Stimulated activated CD8-positive, alpha-beta memory T cell treated with anti-CD3 and anti-CD28 coated beads, Interleukin-4, amount 100 ng/mL, for 24 hours (primary cell): Measurements from ENCODE around the gene FAM181A.

Experiments
- DNase-seq: peaks from one replicate; pipeline ENCODE4 v3.0.0-alpha.2; 2020; ENCODE audit warnings: low read depth

The FAM181A gene

DNA sequence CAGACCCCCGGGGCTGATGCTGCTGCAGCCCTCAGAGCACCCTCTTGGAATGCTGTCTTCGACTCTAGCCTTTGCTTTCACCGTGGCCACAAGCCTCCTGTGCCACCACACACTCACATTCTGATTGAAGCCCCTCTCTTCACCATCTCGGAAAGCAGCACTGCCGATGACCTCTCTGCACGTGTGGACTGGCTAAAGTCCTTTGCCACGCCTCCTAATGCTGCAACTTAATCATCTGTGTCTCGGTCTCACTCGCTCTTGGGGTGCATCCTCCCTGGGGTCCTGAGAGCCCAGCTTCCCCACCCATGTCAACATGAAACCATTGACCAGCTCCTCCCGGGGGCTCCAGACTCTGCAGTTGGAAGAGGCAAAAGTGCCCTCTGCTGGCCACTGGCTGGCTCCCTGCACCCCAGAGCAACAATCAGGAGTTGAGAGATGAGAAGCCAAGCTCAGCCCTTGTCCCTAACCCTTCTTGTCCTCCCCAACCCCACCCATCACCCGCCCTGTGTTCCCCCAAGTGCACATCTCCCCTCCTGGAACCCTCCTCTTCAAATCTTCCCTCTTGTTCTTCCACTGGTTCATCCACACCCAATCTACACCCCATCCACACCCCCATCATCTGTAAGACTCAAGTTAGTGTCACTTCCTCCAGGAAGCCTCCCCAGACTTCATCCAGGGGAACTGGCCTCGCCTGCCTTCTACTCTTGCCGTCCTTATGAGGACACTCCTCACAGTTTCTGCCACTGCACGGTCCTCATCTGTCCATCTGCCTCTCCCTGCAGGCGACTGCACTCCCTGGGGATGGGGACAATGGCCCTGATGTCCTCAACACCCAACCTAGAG is 23.6 kb upstream of the FAM181A start:
- DNase-seq: no peak

DNA sequence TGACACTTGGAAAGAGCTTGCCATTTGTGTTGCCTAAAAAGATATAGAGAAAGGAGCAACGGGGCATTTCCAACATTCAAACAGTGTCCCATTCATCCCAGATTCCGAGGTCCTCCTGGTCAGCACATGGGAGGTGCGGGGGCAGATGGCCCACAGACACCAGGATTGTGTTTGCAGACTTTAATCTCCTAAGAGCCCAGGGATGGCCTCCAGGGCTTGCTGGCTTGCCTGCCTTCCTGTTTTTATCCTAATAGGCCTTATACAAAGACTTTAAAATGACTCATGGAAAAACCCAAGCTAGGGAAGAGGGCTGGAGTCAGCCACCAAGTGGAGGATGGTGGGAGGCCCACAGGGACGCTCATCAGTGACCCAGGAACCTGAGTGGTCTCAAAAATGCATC is 21.5 kb upstream of the FAM181A start:
- no peak for DNase-seq

- DNase-seq: peak; percentile 27
Measured at GRCh38 chr14:93906341-93907329, 20.5 kb upstream of the FAM181A start.

DNA sequence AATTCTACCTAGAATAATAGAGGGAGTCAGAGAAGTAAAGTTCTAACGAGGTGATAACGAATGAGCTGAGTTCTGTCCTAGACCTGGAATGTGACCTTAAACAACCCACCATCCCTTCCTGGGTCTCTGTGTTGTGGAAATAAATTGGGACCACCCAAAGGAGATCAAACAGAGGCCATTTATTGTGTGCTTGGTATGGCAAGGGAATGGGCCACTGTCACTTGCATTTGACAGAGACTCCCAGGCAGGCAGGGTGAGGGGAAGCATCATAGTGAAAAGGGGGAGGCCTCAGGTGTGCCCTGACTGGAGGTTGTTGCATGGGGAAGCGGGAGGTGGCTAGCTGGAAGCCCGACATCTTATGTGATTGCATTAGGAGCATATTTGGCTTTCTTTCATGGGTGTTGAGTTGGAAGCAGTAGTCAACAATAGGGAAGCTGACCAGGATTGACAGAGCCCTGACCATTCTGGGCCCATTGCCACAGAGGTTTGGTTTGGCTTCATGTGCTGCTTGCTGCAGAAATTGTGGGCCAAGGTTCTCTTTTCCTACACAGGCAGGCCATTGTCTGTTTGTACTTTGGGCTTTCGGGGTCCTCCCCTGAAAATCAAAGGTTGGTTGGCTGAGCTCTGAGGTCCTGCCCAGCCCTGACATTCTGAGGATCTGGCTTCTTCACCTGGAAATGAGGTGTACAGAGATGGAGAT is 17.6 kb upstream of the FAM181A start:
- no peak for DNase-seq

GRCh38 chr14:93911975-93912615 is 15.0 kb upstream of the FAM181A start:
- no peak for DNase-seq

- no peak for DNase-seq
Measured at GRCh38 chr14:93912782-93913181, 14.4 kb upstream of the FAM181A start.

GRCh38 chr14:93914278-93914677 is 12.9 kb upstream of the FAM181A start:
- DNase-seq: no peak

GRCh38 chr14:93915070-93915705 is 12.0 kb upstream of the FAM181A start:
- no peak for DNase-seq

DNA sequence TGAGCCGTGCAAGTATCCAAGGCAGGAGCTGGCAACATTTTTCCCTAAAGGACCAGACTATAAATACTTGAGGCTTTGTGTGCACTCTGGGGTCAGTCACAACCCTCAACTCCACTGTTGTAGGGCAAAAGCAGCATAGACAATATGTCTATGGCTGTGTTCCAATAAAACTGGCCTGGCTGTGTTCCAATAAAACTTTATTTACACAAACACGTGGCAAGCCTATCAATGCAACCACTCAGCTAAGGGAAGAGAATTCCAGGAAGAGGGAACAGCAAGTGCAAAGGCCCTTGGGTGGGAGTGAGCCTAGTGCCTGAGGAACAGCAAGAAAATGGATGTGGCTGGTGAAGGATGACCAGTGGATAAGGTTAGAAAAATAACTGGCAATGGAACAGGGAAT is 11.3 kb upstream of the FAM181A start:
- DNase-seq: no peak

GRCh38 chr14:93916498-93916897 is 10.6 kb upstream of the FAM181A start:
- DNase-seq: no peak

GRCh38 chr14:93917141-93917540 is 10.0 kb upstream of the FAM181A start:
- no peak for DNase-seq

DNA sequence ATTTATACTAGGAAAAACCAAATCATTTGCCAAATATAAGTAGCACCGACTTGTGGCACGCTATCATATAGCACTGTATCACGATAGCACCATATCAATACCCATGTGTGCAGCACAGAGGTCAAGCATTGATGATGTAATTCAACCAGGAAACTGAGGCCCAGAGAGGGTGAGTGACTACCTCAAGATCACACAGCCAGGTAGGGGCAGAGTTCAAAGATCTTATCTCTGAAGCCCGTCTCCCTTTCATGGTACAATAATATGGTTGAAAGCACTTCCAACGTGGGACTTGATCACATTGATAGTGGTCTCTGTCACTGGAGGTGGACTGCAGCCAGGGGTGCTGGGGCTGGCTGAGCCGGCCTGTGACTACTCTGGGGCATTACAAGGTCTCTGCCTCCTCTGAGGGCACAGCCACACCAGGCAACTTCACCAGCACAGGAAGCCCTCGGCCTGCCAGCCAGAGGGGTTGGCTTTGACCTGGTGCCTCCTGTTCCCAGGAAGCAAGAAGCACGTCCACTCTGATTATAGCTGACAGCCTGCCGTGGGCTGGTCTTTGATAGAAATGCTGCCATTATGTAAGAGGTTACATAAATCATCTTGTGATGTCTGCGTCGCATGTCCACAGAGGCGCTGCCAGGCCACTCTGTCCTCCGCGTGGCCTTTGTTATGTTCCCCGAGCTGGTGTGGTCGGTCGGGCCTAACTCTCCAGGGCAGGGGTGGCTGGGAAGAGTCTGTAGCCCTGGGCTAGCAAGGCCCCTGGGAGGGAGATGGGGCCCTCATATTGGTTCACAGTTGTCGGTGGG is 5.9 kb upstream of the FAM181A start:
- no peak for DNase-seq

DNA sequence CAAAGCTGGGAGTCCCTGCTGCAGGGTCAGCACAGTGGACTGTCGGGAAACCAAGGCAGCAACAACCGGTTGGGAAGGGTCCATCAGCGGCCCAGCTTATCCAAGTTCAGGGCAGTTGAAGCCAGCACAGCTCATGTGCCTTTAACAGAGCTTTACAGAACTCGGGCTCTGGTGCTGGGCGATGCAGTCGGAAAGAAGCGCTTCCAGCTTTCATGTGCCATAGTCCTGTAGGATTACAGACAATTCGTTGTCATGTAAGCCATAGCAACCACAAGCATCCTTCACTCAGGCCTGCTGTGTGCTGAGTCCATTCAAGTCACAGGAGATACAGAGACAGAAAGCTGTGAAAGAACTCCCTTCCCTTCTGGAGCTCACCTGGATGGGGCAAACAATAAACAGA is 3.5 kb upstream of the FAM181A start:
- DNase-seq: no peak

DNA sequence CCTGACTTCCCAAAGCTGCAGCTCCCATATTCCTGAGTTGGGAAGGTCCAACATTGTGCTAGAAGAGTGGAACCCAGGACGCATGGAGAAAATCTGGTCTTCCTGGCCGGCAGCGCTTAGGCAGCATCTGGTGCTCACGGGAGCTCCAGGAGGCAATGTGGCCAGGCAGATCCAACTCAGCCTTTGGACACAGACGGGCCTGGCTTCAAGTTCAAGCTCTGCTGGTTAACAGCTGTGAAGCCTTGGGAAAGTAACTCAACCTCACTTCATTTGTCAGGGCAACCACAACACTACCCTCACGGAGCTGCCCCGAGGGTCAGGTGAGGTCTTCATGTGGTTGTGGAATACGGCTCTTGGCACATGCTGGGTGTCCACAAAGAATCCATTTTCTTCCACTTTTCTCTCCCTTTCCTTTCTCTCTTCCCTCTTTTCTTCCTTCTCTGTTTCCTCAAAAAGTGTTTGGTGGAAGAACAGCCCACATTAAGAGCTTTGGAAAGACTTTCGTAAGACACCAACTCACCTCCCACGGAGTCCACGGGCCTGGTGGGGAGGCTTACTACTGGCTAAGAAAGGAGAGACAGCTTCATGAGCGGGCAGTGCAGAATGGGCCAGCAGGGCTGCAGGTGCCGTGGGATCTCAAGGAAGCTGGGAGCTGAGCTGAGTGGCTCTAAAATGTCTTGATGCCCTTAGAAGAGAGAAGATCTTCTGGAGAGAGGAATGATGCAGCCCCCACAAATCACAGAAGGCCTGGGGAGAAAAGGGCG is 2.4 kb upstream of the FAM181A start:
- no peak for DNase-seq

DNA sequence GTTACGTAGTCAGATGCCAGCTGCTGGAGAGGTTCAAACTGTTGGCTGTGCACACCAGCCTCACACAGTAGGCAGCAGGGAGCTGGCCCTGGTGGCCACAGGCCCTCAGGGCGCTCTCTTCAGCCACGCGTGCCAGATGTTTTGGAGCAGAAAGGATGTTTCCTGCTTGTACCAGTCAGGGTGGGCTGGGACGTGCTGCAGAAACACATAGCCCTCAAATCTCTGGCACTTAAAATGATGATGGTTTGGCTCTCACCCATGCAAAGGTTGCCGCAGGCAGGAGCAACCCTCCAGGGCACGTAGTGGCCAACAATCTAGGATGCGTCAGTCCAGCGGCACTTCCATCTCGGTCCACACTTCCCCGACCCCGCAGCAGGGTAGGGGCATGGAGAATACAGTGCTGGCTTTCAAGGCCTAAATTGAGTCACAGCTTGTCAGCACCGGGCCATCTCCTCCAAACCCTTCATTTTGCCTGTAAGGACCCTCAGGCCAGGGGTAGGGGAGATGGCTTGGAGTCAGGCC is 1.7 kb upstream of the FAM181A start:
- no peak for DNase-seq

DNA sequence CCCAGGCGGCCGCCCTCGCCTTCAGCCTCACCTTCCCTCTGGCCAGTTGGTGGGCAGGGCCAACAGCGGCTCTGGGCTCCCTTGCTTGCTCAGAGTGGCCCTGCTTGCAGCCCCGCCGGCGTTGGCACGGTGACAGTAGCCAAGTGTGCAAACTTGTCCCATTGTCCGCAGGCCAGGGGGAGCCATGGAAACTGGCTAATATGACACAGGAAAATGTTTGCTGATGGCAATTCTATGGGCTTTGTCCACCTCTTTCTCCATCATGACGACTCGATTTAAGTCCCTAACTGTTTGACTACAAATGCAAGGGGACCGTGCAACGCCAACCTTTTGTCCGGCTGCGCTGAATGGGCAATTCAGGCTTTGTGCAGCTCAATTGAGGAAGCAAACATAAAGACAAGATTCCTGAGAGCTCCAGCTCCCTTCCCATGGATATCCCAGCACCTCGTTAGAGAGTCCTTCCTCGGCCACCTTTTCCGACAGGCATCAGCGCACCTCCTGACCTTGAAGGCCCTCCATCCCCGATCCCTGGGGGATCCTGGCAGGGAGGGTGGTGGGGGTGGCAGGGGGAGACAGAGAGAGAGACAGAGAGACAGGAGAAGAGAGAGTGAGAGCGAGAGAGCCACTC is 785 bp upstream of the FAM181A start:
- no peak for DNase-seq

GRCh38 chr14:93927800-93928145 is 629 bp downstream of the FAM181A start:
- no peak for DNase-seq

- DNase-seq: no peak
Measured at GRCh38 chr14:93928184-93929047, 1.3 kb downstream of the FAM181A start.
